DOHH2 (cell line): ENCODE measurements around the gene ZNF37A.

Source experiments
- CTCF ChIP-seq: fragments of 200-600 bp; sonication (generic); IDR thresholded peaks from one replicate; pipeline ENCODE4 v1.5.1; 2014; ENCODE audit warnings: antibody characterized with exemption, mild to moderate bottlenecking, low read depth, low read length; ENCODE audit not compliant: poor library complexity, severe bottlenecking
- EZH2phosphoT487 ChIP-seq: fragments of 200-600 bp; sonication (generic); IDR thresholded peaks from 2 replicates; pipeline ENCODE4 v1.6.1; 2017; ENCODE audit warnings: borderline replicate concordance, mild to moderate bottlenecking, antibody characterized with exemption, low read length, moderate library complexity, mixed read lengths

GRCh38 chr10:38094927-38095574 is 914 bp downstream of the ZNF37A start:
- TF ChIP-seq CTCF (no peak), EZH2phosphoT487 (no peak)
